ENCODE data around the gene CA12.

DNA sequence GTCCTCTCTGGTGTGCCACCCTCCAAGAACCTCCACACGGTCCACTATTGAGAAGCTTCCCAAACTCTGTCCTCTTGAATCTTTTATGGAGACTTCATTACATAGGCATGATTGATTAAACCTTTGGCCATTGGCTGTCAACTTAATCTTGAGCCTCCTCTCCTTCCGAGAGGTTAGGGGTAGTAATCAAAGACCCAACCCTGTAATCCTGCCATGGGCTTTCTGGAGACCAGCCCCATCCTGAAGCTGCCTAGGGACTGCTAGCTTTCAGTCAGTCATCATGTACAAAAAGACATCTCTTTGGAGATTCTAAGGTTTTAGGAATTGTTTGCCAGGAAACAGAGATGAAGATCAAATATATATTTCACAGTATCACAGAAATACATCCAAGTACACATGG, 67.2 kb downstream of the CA12 start:
- TF ChIP-seq, protein P1, sequence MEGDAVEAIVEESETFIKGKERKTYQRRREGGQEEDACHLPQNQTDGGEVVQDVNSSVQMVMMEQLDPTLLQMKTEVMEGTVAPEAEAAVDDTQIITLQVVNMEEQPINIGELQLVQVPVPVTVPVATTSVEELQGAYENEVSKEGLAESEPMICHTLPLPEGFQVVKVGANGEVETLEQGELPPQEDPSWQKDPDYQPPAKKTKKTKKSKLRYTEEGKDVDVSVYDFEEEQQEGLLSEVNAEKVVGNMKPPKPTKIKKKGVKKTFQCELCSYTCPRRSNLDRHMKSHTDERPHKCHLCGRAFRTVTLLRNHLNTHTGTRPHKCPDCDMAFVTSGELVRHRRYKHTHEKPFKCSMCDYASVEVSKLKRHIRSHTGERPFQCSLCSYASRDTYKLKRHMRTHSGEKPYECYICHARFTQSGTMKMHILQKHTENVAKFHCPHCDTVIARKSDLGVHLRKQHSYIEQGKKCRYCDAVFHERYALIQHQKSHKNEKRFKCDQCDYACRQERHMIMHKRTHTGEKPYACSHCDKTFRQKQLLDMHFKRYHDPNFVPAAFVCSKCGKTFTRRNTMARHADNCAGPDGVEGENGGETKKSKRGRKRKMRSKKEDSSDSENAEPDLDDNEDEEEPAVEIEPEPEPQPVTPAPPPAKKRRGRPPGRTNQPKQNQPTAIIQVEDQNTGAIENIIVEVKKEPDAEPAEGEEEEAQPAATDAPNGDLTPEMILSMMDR (IDR thresholded peaks at IDR 0.05 in 2 of 3, conservative IDR thresholded peaks at IDR 0.05 in 1 of 3; ENCODE audit: insufficient read depth in 2 of 3, low read depth in 1 of 3, low read length in 3 of 3): no peak
- TF ChIP-seq POLR2AphosphoS2 (IDR thresholded peaks at IDR 0.05; ENCODE audit: low read length) (no peak), FOS (IDR thresholded peaks at IDR 0.05; ENCODE audit: extremely low read depth, insufficient read length) (no peak), POLR2A (conservative IDR thresholded peaks at IDR 0.05) (no peak), JUND (IDR thresholded peaks at IDR 0.05; ENCODE audit: borderline replicate concordance, low read depth, low read length) (no peak), JUND (tag; IDR thresholded peaks at IDR 0.05; ENCODE audit: borderline replicate concordance, low read depth, low read length) (no peak), SMC3 (conservative IDR thresholded peaks at IDR 0.05; ENCODE audit: insufficient read depth, low read depth, low read length) (no peak), TAF1 (IDR thresholded peaks at IDR 0.05; ENCODE audit: control insufficient read depth, extremely low read depth, insufficient read depth, low read length, severe bottlenecking) (no peak), EP300 (IDR thresholded peaks at IDR 0.05; ENCODE audit: low read length) (no peak)
- TF ChIP-seq, protein P2, sequence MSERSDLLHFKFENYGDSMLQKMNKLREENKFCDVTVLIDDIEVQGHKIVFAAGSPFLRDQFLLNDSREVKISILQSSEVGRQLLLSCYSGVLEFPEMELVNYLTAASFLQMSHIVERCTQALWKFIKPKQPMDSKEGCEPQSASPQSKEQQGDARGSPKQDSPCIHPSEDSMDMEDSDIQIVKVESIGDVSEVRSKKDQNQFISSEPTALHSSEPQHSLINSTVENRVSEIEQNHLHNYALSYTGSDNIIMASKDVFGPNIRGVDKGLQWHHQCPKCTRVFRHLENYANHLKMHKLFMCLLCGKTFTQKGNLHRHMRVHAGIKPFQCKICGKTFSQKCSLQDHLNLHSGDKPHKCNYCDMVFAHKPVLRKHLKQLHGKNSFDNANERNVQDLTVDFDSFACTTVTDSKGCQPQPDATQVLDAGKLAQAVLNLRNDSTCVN (CRISPR knock-in tag; IDR thresholded peaks at IDR 0.05): no peak
- TF ChIP-seq, protein P3, sequence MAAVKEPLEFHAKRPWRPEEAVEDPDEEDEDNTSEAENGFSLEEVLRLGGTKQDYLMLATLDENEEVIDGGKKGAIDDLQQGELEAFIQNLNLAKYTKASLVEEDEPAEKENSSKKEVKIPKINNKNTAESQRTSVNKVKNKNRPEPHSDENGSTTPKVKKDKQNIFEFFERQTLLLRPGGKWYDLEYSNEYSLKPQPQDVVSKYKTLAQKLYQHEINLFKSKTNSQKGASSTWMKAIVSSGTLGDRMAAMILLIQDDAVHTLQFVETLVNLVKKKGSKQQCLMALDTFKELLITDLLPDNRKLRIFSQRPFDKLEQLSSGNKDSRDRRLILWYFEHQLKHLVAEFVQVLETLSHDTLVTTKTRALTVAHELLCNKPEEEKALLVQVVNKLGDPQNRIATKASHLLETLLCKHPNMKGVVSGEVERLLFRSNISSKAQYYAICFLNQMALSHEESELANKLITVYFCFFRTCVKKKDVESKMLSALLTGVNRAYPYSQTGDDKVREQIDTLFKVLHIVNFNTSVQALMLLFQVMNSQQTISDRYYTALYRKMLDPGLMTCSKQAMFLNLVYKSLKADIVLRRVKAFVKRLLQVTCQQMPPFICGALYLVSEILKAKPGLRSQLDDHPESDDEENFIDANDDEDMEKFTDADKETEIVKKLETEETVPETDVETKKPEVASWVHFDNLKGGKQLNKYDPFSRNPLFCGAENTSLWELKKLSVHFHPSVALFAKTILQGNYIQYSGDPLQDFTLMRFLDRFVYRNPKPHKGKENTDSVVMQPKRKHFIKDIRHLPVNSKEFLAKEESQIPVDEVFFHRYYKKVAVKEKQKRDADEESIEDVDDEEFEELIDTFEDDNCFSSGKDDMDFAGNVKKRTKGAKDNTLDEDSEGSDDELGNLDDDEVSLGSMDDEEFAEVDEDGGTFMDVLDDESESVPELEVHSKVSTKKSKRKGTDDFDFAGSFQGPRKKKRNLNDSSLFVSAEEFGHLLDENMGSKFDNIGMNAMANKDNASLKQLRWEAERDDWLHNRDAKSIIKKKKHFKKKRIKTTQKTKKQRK (IDR thresholded peaks at IDR 0.05; ENCODE audit: borderline replicate concordance, low read depth, low read length): no peak
- TF ChIP-seq, protein P4, sequence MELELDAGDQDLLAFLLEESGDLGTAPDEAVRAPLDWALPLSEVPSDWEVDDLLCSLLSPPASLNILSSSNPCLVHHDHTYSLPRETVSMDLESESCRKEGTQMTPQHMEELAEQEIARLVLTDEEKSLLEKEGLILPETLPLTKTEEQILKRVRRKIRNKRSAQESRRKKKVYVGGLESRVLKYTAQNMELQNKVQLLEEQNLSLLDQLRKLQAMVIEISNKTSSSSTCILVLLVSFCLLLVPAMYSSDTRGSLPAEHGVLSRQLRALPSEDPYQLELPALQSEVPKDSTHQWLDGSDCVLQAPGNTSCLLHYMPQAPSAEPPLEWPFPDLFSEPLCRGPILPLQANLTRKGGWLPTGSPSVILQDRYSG (tag; conservative IDR thresholded peaks at IDR 0.05; ENCODE audit: low read depth): no peak
